Neural crest cell (in vitro differentiated cells): ENCODE measurements around the gene GID8. TPM values are rescaled to one million over a fixed set of nuclear protein-coding genes. Genes with fewer than 3 reads are reported as not detected.

Experiments
- DNase-seq: peaks from one replicate; pipeline ENCODE4 v3.0.0; 2021; ENCODE audit warnings: low read depth, mixed read lengths, low spot score
- H3K27ac Mint-ChIP-seq: one replicate; pipeline ENCODE4 v1.8.0; 2021; ENCODE audit warnings: mild to moderate bottlenecking, mixed read lengths; ENCODE audit not compliant: unreplicated experiment
- H3K27me3 Mint-ChIP-seq: 2 replicates; pipeline ENCODE4 v1.8.0; 2021; ENCODE audit warnings: low read depth, mild to moderate bottlenecking, mixed read lengths
- H3K36me3 Mint-ChIP-seq: 2 replicates; pipeline ENCODE4 v1.8.0; 2021; ENCODE audit warnings: low read depth, mild to moderate bottlenecking, mixed read lengths
- H3K4me1 Mint-ChIP-seq: 2 replicates; pipeline ENCODE4 v1.8.0; 2021; ENCODE audit warnings: mixed read lengths
- H3K4me3 Mint-ChIP-seq: one replicate; pipeline ENCODE4 v1.8.0; 2021; ENCODE audit warnings: mild to moderate bottlenecking, mixed read lengths
- H3K9me3 Mint-ChIP-seq: 2 replicates; pipeline ENCODE4 v1.8.0; 2021; ENCODE audit warnings: mixed read lengths
- total RNA-seq: library from RNA; stranded (reverse); gene quantifications from 2 replicates; pipeline ENCODE4 v1.2.1, GENCODE V29; 2021
- TF ChIP-seq, protein P1 (sequence below): fragments of 200-600 bp; sonication (generic); conservative IDR thresholded peaks from 2 replicates; pipeline ENCODE4 v1.5.0; 2021; ENCODE audit warnings: antibody characterized with exemption, mild to moderate bottlenecking

The GID8 gene
- total RNA-seq, 1 donor from 2014 or later, result 62.3 TPM

DNA sequence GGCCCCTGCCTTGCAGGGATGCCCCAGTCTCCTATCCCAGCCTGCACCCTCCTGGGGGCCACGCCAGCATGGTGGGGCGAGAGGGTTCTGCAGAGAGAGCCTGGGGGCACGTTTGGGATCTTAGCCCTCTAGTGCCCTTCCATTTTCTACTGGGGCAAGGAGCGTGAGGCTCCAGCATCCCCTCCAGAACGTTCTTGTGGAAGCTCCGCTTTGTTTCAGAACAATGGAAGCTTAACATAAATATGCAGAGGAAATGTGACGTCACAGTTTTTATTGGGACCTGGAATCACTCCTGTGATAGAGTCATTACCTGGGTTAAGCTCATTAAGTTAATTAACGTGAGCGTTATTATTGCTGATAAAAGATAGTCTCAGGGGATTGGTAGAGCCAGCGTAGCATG, 49.2 kb downstream of the GID8 start:
- H3K27ac Mint-ChIP-seq, result no peak overlapping the region
- H3K4me3 Mint-ChIP-seq, result no peak overlapping the region
- DNase-seq, result no peak
- H3K4me1 Mint-ChIP-seq, result peaks cover 19% of the 10 kb centered on the region
- TF ChIP-seq, protein P1, sequence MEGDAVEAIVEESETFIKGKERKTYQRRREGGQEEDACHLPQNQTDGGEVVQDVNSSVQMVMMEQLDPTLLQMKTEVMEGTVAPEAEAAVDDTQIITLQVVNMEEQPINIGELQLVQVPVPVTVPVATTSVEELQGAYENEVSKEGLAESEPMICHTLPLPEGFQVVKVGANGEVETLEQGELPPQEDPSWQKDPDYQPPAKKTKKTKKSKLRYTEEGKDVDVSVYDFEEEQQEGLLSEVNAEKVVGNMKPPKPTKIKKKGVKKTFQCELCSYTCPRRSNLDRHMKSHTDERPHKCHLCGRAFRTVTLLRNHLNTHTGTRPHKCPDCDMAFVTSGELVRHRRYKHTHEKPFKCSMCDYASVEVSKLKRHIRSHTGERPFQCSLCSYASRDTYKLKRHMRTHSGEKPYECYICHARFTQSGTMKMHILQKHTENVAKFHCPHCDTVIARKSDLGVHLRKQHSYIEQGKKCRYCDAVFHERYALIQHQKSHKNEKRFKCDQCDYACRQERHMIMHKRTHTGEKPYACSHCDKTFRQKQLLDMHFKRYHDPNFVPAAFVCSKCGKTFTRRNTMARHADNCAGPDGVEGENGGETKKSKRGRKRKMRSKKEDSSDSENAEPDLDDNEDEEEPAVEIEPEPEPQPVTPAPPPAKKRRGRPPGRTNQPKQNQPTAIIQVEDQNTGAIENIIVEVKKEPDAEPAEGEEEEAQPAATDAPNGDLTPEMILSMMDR, result no peak
- no peaks in the 10 kb centered on the region for H3K36me3 Mint-ChIP-seq
- H3K27me3 Mint-ChIP-seq, result peaks cover 18% of the 10 kb centered on the region
- H3K9me3 Mint-ChIP-seq, result no peaks in the 10 kb centered on the region

DNA sequence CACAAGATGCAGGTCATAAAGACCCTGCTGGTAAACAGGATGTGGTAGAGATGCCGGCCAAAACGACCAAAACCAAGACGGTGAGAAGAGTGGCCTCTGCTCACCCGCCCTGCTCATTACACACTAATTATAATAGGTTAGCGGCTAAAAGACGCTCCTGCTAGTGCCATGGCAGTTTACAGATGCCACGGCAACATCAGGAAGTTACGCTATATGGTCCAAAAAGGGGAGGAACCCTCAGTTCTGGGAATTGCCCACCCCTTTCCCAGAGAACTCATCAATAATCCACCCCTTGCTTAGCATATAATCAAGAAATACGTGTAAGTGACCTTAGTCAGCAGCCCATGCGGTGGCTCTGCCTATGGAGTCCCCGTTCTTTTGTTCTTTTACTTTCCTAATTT, 51.3 kb downstream of the GID8 start:
- Mint-ChIP-seq H3K27me3 (peaks cover 19% of the 10 kb centered on the region), H3K36me3 (no peaks in the 10 kb centered on the region), H3K27ac (no peak overlapping the region), H3K9me3 (no peaks in the 10 kb centered on the region), H3K4me3 (no peak overlapping the region), H3K4me1 (peaks cover 9% of the 10 kb centered on the region)
- TF ChIP-seq, protein P1, result no peak
- DNase-seq, result no peak

DNA sequence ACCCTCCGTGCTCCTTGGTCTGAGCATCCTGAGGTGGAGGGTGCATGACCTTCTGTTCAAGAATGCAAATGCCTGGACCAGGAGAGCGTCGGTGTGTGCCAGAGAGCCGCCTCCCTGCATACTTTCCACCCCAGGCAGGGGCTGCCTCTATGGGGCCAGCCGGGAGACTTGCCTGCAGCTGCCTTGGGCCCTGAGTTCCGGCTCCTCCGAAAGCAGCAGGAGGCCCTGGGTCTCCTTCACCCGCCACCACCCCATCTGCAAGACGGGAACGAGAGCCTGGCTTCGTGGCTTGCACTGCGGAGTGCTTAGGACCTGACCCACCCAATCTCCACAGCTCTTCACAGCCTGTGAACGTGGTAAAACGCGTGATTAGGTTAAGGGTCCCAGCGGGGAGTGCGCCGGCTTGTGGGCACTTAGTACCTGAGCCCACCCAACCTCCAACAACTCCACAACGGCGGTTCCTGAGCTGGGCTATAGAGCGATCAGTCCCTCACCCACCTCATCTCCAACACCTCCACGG, 52.4 kb downstream of the GID8 start:
- Mint-ChIP-seq H3K27ac (no peak overlapping the region), H3K36me3 (no peaks in the 10 kb centered on the region), H3K27me3 (peaks cover 20% of the 10 kb centered on the region), H3K4me3 (no peak overlapping the region), H3K4me1 (no peaks in the 10 kb centered on the region), H3K9me3 (no peaks in the 10 kb centered on the region)
- TF ChIP-seq, protein P1, result no peak
- DNase-seq, result no peak

DNA sequence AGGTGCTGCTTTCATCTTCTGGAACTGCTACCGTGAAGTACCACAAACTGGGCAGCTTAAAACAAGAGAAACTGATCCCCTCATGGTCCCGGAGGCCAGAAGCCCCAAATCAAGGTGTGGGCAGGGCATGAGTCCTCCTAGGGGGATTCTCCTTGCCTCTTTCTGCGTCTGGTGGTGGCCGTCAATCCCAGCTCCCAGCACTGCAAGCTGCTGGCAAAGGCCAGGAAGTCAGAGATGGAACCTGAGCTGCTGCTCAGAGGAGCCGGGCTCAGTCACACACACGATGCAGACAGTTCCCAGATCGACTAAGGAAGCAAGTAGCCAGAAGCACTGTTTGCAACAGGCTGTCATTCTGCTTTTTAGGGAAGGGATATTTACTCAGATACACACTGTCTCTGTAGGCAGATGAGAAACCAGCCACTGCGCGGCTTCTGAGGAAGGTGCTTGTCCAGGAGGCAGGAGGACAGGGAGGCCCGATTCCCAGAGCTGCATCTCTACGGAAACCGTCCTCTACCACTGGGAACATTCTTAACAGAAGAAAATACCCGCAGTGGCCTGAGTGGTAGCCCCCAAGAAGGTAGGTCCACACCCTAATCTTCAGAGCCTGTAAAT, 53.4 kb downstream of the GID8 start:
- no peak for DNase-seq
- TF ChIP-seq, protein P1, result no peak
- Mint-ChIP-seq H3K36me3 (no peaks in the 10 kb centered on the region), H3K27ac (no peak overlapping the region), H3K4me3 (no peak overlapping the region), H3K9me3 (no peaks in the 10 kb centered on the region), H3K4me1 (no peaks in the 10 kb centered on the region), H3K27me3 (peaks cover 23% of the 10 kb centered on the region)

DNA sequence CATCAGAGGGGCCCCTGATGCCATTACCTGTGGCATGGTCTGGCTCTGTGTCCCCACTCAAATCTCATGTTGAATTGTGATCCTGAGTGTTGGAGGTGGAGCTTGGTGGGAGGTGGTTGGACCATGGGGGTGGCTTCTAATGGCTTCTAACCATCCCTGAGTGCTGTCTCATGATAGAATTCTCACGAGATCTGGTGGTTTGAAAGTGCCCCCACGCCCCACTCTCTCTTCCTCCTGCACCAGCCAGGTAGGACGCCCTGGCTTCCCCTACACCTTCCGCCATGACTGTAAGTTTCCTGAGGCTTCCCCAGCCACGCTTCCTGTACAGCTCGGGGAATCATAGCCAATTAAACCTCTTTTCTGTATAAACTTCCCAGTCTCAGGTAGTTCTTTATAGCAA, 53.9 kb downstream of the GID8 start:
- Mint-ChIP-seq H3K36me3 (no peaks in the 10 kb centered on the region), H3K4me1 (no peaks in the 10 kb centered on the region), H3K27me3 (peaks cover 25% of the 10 kb centered on the region), H3K9me3 (no peaks in the 10 kb centered on the region), H3K27ac (no peak overlapping the region), H3K4me3 (no peak overlapping the region)
- DNase-seq, result no peak
- TF ChIP-seq, protein P1, result no peak
